NCI-H510A (cell line): Measurements from ENCODE around the gene MORC2.

Experiments used
- DNase-seq: peaks from one replicate; lab custom pipeline; 2025; lab: John Stamatoyannopoulos, UW

Gene MORC2

GRCh38 chr22:30887453-30887852 lies 81.1 kb downstream of the MORC2 start:
- DNase-seq = no peak

GRCh38 chr22:30885591-30885990 lies 83.0 kb downstream of the MORC2 start:
- DNase-seq = no peak

- no peak for DNase-seq
Measured at GRCh38 chr22:30885001-30885366, 83.6 kb downstream of the MORC2 start.

GRCh38 chr22:30884211-30885000 lies 84.2 kb downstream of the MORC2 start:
- DNase-seq = no peak

GRCh38 chr22:30883586-30884145 lies 84.9 kb downstream of the MORC2 start:
- DNase-seq = no peak

GRCh38 chr22:30882974-30883533 lies 85.5 kb downstream of the MORC2 start:
- DNase-seq = no peak

GRCh38 chr22:30882184-30882717 lies 86.3 kb downstream of the MORC2 start:
- no peak for DNase-seq

- no peak for DNase-seq
Measured at GRCh38 chr22:30881361-30882183, 87.0 kb downstream of the MORC2 start.

GRCh38 chr22:30880847-30881246 lies 87.7 kb downstream of the MORC2 start:
- DNase-seq = no peak

- no peak for DNase-seq
Measured at GRCh38 chr22:30880181-30880601, 88.4 kb downstream of the MORC2 start.

GRCh38 chr22:30879415-30879797 lies 89.2 kb downstream of the MORC2 start:
- DNase-seq = no peak

- no peak for DNase-seq
Measured at GRCh38 chr22:30878516-30879414, 89.8 kb downstream of the MORC2 start.

- no peak for DNase-seq
Measured at GRCh38 chr22:30877662-30878515, 90.7 kb downstream of the MORC2 start.

GRCh38 chr22:30876915-30877553 lies 91.5 kb downstream of the MORC2 start:
- DNase-seq = no peak

- no peak for DNase-seq
Measured at GRCh38 chr22:30876221-30876751, 92.3 kb downstream of the MORC2 start.

GRCh38 chr22:30875481-30876215 lies 92.9 kb downstream of the MORC2 start:
- DNase-seq = no peak
